Tibial nerve (tissue), 3 donors: ENCODE data around the gene HECW1.

Experiments used
- EP300 ChIP-seq, 2 donors: sonication (generic); formaldehyde crosslinking; IDR thresholded peaks; one replicate each; pipeline ENCODE4 v1.6.1; 2017; ENCODE audit warnings: antibody characterized with exemption in 2 of 2, mild to moderate bottlenecking in 1 of 2
- POLR2A ChIP-seq, 2 donors: fragments of 450-650 bp; IDR thresholded peaks; one replicate each; pipeline ENCODE4 v1.6.1; 2017; ENCODE audit warnings: antibody characterized with exemption in 2 of 2, mild to moderate bottlenecking in 2 of 2, moderate library complexity in 2 of 2

DNA sequence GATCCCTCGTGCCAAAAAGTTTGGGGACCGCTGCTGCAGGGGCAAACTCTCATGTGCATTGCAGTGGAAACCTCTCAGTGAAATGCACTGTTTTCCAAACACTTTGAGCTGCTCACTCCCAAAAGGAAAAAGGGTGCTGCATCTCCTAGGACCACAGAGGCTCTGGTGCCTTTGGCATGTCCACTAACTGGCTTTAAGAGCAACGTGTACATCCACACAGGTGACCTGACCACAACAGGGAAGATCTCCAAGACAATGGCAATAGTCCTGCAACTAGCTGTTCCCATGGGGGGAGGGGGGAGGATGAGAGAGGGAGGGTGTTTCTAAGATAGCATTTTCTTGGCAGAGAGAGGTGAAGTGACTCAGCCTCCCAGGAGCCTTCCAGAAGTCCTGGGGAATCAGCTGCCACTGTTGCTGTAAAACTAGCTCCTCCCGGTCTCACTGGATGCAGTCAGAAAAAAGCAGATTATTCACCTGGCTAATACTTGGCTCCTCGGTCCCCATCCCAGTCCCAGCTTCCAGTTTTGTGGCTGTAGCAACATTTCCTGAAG, 181.7 kb downstream of the HECW1 start:
- TF ChIP-seq POLR2A (IDR thresholded peaks at IDR 0.05), result no peak
- no peak for TF ChIP-seq EP300 (IDR thresholded peaks at IDR 0.05)
